OCI-LY3 (cell line): ENCODE results near the gene CD200R1L.

Experiments
- EZH2phosphoT487 ChIP-seq: fragments of 200-600 bp; shearing (Covaris generic); IDR thresholded peaks from 2 replicates; pipeline ENCODE4 v1.6.1; 2018; ENCODE audit warnings: antibody characterized with exemption, mixed run types, low read depth
- TF ChIP-seq, protein P1 (sequence below): fragments of 200-600, 300-600 bp; sonication (generic); IDR thresholded peaks from 2 replicates; pipeline ENCODE4 v1.5.1; 2014; ENCODE audit warnings: antibody characterized with exemption, low read length, low read depth

DNA sequence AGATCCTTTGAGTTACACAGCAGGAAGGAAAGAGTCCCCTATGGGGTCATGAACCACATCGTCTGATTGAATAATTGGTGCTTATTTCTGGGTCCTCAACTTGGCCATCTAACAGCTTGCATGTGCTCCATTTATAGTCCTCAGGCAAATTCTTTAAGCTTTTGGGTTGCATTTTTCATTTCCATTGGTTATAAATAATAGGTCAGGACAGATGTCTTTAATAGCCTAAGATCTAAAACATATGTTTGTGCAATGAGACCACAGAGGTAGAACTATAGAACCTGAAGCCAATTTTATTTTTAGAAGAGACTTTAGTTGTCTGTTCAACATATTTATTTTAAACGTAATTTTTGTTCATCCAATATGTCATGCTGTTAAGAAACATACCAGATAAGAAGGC is 43.2 kb downstream of the CD200R1L start:
- TF ChIP-seq, protein P1, sequence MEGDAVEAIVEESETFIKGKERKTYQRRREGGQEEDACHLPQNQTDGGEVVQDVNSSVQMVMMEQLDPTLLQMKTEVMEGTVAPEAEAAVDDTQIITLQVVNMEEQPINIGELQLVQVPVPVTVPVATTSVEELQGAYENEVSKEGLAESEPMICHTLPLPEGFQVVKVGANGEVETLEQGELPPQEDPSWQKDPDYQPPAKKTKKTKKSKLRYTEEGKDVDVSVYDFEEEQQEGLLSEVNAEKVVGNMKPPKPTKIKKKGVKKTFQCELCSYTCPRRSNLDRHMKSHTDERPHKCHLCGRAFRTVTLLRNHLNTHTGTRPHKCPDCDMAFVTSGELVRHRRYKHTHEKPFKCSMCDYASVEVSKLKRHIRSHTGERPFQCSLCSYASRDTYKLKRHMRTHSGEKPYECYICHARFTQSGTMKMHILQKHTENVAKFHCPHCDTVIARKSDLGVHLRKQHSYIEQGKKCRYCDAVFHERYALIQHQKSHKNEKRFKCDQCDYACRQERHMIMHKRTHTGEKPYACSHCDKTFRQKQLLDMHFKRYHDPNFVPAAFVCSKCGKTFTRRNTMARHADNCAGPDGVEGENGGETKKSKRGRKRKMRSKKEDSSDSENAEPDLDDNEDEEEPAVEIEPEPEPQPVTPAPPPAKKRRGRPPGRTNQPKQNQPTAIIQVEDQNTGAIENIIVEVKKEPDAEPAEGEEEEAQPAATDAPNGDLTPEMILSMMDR = no peak
- TF ChIP-seq EZH2phosphoT487 = no peak
